Tibial artery (tissue), 4 donors: ENCODE data around the gene PSMD10.

Experiments used
- DNase-seq, 2 donors: peaks; one replicate each; pipeline ENCODE4 v3.0.0-alpha.2; 2019
- H3K27ac ChIP-seq, 2 donors: fragments of 200-600 bp; sonication (generic) in 1 of 2; 1 replicate in 1 of 2; 2 replicates in 1 of 2; pipeline ENCODE4 v1.5.1; 2018 to 2019; ENCODE audit warnings: mild to moderate bottlenecking in 1 of 2
- H3K27me3 ChIP-seq, 2 donors: fragments of 200-600 bp; sonication (generic) in 1 of 2; one replicate each; pipeline versions ENCODE4 v1.5.1 to v1.6.0; 2016 to 2019
- H3K36me3 ChIP-seq, 3 donors: fragments of 200-600 bp; sonication (generic) in 2 of 3; one replicate each; pipeline ENCODE4 v1.5.1; 2016 to 2019; ENCODE audit warnings: mild to moderate bottlenecking in 2 of 3
- H3K4me1 ChIP-seq, 4 donors: fragments of 200-600 bp; sonication (generic) in 2 of 4; 1 replicate in 3 of 4; 2 replicates in 1 of 4; pipeline ENCODE4 v1.5.1; 2016 to 2019
- H3K4me3 ChIP-seq, 2 donors: fragments of 200-600 bp; sonication (generic) in 1 of 2; 1 replicate in 1 of 2; 2 replicates in 1 of 2; pipeline ENCODE4 v1.5.1; 2018 to 2019; ENCODE audit warnings: mild to moderate bottlenecking in 2 of 2
- H3K9me3 ChIP-seq, 3 donors: fragments of 200-600 bp; sonication (generic) in 1 of 3; one replicate each; pipeline ENCODE4 v1.5.1; 2016 to 2019
- intact Hi-C: fragments of 100-400 bp; cut with DNase I; formaldehyde crosslinking; loops from one replicate; pipeline ENCODE4 v1.15.0; 2023; ENCODE audit warnings: low total_unique reads
- TF ChIP-seq, protein P1 (sequence below), 2 experiments: fragments of 200-600 bp in 1 of 2; fragments of 450-650 bp in 1 of 2; IDR thresholded peaks; one replicate each; pipeline ENCODE4 v1.5.1; 2017 to 2019; ENCODE audit warnings: antibody characterized with exemption in 2 of 2, mild to moderate bottlenecking in 1 of 2, moderate library complexity in 1 of 2

PSMD10 gene

DNA sequence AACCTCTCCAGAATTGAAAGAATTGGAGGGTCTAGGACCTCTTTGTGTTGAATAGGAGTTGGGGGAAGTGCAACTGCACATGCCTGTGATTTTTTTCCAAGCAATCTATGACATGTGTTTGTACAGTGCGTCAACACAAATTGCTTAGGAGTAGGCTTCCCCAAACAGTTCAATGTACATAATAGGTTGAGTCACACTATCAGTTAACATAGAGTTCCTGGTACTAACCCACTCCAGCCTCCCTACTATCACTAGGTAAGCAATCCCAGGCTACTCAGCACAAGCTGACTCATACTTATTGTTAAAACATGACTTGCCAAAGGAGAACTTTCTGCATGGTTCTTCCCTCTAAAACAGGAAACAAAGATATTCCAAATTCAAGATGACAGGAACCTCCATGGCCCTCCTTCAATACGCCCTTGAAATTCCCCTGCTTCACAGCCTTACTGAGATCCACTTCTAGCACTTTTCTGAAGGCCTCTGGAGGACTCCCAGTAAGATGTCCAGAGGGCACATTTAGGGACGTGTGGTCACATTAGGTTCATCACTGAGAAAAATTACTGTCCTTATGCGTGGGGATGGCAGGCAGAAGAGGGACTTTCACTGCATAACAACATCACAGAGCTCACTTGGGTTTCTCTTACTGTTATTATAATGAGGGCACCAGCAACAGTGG, 54.9 kb downstream of the PSMD10 start:
- H3K9me3 ChIP-seq: peaks cover 0 to 3% (median 0%) of the 10 kb centered on the region in 3 donors
- H3K27ac ChIP-seq: no peak overlapping the region
- H3K4me3 ChIP-seq: no peak overlapping the region
- no peaks in the 10 kb centered on the region for H3K27me3 ChIP-seq
- no peaks in the 10 kb centered on the region for H3K36me3 ChIP-seq
- H3K4me1 ChIP-seq: no peaks in the 10 kb centered on the region
- intact Hi-C loops: no loop called here
- no peak for DNase-seq
- TF ChIP-seq, protein P1, sequence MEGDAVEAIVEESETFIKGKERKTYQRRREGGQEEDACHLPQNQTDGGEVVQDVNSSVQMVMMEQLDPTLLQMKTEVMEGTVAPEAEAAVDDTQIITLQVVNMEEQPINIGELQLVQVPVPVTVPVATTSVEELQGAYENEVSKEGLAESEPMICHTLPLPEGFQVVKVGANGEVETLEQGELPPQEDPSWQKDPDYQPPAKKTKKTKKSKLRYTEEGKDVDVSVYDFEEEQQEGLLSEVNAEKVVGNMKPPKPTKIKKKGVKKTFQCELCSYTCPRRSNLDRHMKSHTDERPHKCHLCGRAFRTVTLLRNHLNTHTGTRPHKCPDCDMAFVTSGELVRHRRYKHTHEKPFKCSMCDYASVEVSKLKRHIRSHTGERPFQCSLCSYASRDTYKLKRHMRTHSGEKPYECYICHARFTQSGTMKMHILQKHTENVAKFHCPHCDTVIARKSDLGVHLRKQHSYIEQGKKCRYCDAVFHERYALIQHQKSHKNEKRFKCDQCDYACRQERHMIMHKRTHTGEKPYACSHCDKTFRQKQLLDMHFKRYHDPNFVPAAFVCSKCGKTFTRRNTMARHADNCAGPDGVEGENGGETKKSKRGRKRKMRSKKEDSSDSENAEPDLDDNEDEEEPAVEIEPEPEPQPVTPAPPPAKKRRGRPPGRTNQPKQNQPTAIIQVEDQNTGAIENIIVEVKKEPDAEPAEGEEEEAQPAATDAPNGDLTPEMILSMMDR (IDR thresholded peaks at IDR 0.05): no peak

DNA sequence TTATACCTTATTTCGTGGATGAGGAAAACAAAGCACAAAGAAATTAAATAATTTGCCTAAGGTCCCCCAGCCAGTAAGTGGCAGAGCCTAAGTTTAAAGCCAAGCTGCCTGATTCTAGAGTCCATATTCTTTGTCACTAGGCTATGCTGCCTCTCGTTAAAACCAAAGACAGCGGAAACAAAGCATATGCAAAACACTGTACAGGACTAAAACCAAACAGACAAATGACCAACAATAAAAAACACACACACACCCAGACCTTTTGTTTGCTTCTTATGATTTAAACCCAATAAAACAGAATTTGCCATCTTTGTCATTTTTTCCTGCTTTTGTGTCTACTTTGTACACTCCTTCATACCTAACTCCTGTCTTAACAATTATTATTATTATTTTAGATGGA, 56.6 kb downstream of the PSMD10 start:
- intact Hi-C loops: no loop called here
- no peak overlapping the region for H3K4me3 ChIP-seq
- H3K36me3 ChIP-seq: no peaks in the 10 kb centered on the region
- DNase-seq: no peak
- no peak overlapping the region for H3K27ac ChIP-seq
- TF ChIP-seq, protein P1 (IDR thresholded peaks at IDR 0.05): no peak
- H3K9me3 ChIP-seq: peaks cover 0 to 3% (median 0%) of the 10 kb centered on the region in 3 donors
- H3K27me3 ChIP-seq: no peaks in the 10 kb centered on the region
- no peaks in the 10 kb centered on the region for H3K4me1 ChIP-seq
